CD1c-positive myeloid dendritic cell (primary cell): ENCODE measurements around the gene PLPP1.

Experiments
- DNase-seq: peaks from one replicate; pipeline ENCODE4 v3.0.0-alpha.2; 2016; ENCODE audit errors: extremely low spot score

PLPP1 gene

GRCh38 chr5:55450050-55450765 lies 84.6 kb downstream of the PLPP1 start:
- DNase-seq, result no peak

- DNase-seq, result no peak
Observed at GRCh38 chr5:55446640-55447351, 88.0 kb downstream of the PLPP1 start.

GRCh38 chr5:55445791-55446190 lies 89.0 kb downstream of the PLPP1 start:
- no peak for DNase-seq

GRCh38 chr5:55441954-55442353 lies 92.8 kb downstream of the PLPP1 start:
- no peak for DNase-seq

- no peak for DNase-seq
Observed at GRCh38 chr5:55441107-55441771, 93.5 kb downstream of the PLPP1 start.

GRCh38 chr5:55440188-55440646 lies 94.5 kb downstream of the PLPP1 start:
- DNase-seq, result peak; percentile 5

GRCh38 chr5:55438998-55439397 lies 95.8 kb downstream of the PLPP1 start:
- DNase-seq, result no peak

- no peak for DNase-seq
Observed at GRCh38 chr5:55437859-55438206, 96.9 kb downstream of the PLPP1 start.

- DNase-seq, result no peak
Observed at GRCh38 chr5:55437452-55437851, 97.3 kb downstream of the PLPP1 start.

- DNase-seq, result no peak
Observed at GRCh38 chr5:55432549-55432948, 102.2 kb downstream of the PLPP1 start.

- no peak for DNase-seq
Observed at GRCh38 chr5:55429613-55430253, 105.0 kb downstream of the PLPP1 start.

GRCh38 chr5:55429221-55429612 lies 105.5 kb downstream of the PLPP1 start:
- no peak for DNase-seq

GRCh38 chr5:55427157-55427556 lies 107.6 kb downstream of the PLPP1 start:
- DNase-seq, result no peak

- no peak for DNase-seq
Observed at GRCh38 chr5:55426455-55426854, 108.3 kb downstream of the PLPP1 start.

- no peak for DNase-seq
Observed at GRCh38 chr5:55421074-55421529, 113.7 kb downstream of the PLPP1 start.

GRCh38 chr5:55418994-55419968 lies 115.5 kb downstream of the PLPP1 start:
- DNase-seq, result no peak

- no peak for DNase-seq
Observed at GRCh38 chr5:55416306-55416705, 118.5 kb downstream of the PLPP1 start.

- DNase-seq, result no peak
Observed at GRCh38 chr5:55415071-55415470, 119.7 kb downstream of the PLPP1 start.

- DNase-seq, result no peak
Observed at GRCh38 chr5:55413644-55414043, 121.1 kb downstream of the PLPP1 start.

- DNase-seq, result no peak
Observed at GRCh38 chr5:55411876-55412275, 122.9 kb downstream of the PLPP1 start.

- DNase-seq, result peak; percentile 71
Observed at GRCh38 chr5:55410845-55411244, 123.9 kb downstream of the PLPP1 start.
